GM18499 (cell line): Measurements from ENCODE around the gene MRPL51.
"Not testable (repeated sequence)": the region's sequence is repeated elsewhere in the genome, so short reads cannot be mapped to it uniquely, and the experiment has no call there.

ENCODE experiments used
- ATAC-seq: cut with Tn5 transposase; IDR thresholded peaks from one replicate; pipeline ENCODE4 v1.9.1; 2021; ENCODE audit warnings: moderate number of reproducible peaks; ENCODE audit not compliant: insufficient read depth, unreplicated experiment

Gene MRPL51

DNA sequence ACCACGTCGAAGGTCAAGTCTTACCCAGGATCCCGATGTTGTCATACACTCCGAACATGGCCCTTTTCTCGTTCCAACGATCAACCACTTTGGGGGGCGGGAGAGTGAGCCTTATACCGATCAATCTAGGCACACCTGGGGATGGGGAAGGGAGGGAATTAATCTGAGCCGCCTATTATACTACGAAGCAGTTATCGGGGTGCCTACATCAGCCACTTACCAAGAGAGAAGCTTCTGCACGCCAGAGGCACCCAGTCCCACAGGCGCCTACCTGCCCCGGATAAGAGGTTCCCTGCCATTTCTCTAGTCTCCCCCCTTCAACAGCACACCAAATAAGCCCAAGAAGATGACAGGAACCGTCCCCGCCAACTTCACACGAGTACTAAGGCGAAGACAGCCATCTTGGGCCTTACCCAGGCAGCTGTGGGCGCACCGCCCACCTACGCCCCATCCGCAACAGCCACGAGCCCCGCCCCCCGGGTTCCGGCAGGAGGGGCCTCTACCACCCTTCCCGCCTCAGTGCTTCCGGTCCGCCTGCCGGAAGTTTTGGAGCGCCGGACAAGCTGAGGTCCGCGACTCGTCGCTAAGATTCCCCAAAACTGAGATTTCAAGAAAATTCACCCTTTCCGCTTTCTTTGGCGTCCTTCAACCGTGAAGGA lies at the start of gene MRPL51:
Gene MRPL51, minus strand, starts transcription at position 425 of the 659 bp plus-strand sequence. Its CDS starts 126 bp downstream, at position 299.
- peak; percentile 50 for ATAC-seq

DNA sequence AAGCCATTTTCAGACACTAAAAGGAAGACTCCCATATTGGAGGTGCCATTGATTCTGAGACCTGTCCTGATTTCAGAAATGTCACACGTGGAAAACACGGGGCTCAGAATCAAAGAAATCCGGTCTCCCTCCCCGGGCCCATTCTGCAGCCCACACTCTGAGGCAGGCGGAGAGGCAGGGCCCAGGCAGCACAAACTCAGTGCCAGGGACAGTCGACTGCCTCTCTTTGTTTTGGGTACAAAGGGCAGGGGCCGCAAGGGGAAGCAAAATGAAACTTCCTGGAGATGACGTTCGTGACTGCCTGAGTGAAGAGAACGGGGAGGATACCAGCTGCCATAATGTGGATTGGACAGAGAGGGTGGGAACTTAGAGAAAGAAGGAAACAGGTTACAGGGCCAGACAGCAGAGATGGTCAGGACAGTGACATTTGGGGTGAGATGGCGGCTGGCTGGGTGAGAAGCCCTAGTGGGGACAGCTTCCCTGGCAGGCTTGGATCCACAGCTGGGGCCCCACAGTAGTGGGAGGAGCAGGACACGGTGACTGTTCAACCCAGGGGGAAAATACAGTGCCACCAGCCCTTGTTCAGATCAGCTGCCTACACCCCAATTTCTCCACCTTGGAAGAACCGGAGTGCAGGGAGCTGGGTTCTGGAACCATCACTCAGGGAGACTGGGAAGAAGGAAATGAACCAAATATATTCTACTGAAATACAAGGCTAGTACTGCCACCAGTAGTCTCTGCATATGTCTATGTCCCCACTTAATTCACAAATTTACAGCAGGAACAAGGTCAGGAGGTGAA lies 49.3 kb upstream of the MRPL51 start:
- no peak for ATAC-seq

DNA sequence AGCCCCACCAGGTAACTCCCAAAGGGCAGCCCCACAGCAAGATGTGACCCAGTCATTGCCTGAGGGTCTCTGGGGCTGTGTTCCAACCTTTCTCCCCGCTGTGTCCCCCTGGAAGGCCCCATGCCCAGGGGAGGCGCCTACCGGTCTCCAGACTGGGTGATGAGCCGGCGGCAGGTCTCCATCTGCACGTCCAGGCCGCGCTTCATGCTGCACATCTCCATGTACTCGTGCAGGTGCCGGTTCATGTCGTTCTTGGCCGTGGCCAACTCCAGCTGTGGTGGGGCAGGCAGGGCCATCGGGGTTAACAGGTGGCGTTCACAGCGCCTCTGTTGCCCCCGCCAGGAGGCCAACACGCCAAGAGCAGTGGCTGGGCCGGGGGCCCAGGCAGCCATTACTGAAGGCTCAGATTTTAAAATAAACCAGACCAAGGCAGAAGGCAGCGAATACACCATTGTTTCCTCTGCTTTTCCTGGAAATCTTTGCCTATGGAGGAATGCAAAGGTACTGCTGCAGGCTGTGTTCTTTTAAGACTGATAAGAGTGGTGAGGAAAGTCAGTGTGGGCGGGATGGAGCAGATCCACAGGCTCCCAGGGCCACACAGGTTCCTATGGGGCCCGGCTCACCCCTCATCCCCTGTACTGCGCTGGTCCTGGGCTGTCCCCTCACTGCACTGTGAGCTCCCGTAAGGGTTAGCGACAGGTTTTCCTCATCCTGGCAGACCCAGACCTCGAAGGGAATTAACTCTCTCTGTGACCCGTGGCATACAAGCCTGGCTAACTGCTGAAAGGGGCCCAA lies 48.5 kb upstream of the MRPL51 start:
- no peak for ATAC-seq

DNA sequence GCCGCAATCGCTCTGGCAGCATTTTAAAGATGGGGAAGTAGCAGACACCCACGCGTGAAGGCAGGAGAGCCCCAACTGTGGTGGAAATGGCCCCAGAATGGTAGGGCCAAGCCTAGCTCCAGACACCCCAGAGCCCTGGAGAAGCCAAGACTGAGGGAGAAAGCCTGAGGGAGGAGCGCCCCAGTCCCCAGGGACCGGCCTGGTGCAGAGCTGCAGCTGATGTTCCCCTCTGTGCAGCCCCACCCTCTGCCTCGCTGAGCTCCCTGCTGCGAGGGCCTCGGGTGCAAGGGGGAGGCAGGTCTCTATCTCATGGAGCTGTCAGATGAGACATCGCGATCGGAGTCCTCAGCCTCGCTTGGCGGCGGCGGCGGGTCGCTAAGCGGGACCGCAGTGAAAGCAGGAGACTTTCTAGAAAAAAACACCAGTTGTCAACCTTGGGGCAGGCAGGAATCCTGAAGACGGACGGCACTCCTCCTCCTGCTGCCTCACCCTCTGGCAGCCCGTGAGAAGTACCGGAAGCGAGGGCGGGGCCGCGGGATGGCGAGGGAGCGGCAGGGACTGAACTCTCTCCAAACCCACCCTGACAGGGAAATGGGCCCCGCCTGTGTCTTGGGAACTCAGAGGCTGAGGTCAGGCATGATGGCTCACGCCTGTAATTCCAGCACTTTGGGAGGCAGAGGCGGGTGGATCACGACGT lies 47.3 kb upstream of the MRPL51 start:
- ATAC-seq = no peak

DNA sequence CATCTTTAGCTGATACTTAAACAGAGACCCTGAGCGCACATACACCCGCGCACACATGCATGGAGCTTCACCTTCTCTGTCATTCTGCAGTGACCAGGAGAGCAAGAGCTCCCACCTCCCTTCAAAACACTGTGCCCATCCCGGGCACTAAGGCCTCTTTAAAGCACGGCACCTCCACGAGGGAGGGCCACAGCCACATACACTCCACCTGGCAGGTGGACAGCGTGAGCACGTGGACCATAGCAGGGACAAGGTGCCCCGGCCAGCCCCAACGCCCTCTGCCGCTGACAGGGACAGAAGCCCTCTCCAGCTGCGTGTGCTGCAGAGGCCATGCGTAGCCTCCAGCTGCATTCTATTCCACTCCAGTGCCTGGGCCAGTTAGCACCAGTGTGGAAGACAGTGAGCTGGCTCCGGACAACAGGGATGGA lies 46.7 kb upstream of the MRPL51 start:
- no peak for ATAC-seq

DNA sequence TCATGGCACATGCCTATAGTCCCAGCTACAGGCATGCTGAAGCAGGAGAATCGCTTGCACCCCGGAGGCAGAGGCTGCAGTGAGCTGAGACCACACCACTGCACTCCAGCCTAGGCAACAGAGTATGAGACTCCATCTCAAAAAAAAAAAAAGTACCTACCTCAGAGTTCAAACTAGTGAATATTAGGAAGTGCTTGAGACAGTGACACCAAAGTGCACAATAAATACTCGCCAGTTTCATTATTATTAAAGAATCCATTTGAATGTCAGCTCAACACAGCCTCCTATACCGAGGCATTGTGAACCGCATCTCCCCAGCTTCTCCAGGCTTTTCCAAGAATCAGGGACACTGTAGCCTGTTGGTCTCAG lies 46.2 kb upstream of the MRPL51 start:
- ATAC-seq = no peak

DNA sequence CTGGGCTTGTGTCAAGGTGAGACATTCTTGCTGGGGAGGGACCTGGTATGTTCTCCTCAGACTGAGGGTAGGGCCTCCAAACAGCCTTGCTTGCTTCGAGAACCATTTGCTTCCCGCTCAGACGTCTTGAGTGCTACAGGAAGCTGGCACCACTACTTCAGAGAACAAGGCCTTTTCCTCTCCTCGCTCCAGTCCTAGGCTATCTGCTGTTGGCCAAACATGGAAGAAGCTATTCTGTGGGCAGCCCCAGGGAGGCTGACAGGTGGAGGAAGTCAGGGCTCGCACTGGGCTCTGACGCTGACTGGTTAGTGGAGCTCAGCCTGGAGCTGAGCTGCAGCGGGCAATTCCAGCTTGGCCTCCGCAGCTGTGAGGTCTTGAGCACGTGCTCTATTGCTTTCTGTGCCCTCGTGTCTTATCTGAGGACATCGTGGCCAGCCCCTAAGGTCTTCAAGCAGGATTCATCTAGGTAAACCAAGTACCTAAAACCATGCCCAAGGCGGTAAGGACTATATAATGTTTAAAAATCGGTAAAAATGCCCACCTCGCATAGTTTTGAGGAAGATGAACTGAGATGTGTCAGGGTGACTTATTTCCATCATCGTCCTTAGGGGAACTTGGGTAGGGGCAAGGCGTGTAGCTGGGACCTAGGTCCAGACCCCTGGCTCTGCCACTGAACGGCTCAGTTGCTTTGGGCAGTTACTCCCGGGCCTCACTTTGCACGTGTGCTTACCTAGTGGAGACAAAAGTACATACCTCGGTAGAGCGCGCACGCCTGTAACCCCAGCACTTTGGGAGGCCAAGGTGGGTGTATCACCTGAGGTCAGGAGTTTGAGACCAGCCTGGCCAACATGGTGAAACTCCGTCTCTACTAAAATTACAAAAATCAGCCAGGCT lies 45.6 kb upstream of the MRPL51 start:
- no peak for ATAC-seq

DNA sequence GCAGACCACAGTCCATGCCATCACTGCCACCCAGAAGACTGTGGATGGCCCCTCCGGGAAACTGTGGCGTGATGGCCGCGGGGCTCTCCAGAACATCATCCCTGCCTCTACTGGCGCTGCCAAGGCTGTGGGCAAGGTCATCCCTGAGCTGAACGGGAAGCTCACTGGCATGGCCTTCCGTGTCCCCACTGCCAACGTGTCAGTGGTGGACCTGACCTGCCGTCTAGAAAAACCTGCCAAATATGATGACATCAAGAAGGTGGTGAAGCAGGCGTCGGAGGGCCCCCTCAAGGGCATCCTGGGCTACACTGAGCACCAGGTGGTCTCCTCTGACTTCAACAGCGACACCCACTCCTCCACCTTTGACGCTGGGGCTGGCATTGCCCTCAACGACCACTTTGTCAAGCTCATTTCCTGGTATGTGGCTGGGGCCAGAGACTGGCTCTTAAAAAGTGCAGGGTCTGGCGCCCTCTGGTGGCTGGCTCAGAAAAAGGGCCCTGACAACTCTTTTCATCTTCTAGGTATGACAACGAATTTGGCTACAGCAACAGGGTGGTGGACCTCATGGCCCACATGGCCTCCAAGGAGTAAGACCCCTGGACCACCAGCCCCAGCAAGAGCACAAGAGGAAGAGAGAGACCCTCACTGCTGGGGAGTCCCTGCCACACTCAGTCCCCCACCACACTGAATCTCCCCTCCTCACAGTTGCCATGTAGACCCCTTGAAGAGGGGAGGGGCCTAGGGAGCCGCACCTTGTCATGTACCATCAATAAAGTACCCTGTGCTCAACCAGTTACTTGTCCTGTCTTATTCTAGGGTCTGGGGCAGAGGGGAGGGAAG lies 44.7 kb upstream of the MRPL51 start:
- ATAC-seq = not testable (repeated sequence)

DNA sequence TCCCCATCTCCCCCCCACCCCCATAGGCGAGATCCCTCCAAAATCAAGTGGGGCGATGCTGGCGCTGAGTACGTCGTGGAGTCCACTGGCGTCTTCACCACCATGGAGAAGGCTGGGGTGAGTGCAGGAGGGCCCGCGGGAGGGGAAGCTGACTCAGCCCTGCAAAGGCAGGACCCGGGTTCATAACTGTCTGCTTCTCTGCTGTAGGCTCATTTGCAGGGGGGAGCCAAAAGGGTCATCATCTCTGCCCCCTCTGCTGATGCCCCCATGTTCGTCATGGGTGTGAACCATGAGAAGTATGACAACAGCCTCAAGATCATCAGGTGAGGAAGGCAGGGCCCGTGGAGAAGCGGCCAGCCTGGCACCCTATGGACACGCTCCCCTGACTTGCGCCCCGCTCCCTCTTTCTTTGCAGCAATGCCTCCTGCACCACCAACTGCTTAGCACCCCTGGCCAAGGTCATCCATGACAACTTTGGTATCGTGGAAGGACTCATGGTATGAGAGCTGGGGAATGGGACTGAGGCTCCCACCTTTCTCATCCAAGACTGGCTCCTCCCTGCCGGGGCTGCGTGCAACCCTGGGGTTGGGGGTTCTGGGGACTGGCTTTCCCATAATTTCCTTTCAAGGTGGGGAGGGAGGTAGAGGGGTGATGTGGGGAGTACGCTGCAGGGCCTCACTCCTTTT lies 44.0 kb upstream of the MRPL51 start:
- ATAC-seq = no peak

DNA sequence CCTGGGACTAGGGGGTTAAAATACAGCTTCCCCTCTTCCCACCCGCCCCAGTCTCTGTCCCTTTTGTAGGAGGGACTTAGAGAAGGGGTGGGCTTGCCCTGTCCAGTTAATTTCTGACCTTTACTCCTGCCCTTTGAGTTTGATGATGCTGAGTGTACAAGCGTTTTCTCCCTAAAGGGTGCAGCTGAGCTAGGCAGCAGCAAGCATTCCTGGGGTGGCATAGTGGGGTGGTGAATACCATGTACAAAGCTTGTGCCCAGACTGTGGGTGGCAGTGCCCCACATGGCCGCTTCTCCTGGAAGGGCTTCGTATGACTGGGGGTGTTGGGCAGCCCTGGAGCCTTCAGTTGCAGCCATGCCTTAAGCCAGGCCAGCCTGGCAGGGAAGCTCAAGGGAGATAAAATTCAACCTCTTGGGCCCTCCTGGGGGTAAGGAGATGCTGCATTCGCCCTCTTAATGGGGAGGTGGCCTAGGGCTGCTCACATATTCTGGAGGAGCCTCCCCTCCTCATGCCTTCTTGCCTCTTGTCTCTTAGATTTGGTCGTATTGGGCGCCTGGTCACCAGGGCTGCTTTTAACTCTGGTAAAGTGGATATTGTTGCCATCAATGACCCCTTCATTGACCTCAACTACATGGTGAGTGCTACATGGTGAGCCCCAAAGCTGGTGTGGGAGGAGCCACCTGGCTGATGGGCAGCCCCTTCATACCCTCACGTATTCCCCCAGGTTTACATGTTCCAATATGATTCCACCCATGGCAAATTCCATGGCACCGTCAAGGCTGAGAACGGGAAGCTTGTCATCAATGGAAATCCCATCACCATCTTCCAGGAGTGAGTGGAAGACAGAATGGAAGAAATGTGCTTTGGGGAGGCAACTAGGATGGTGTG lies 43.1 kb upstream of the MRPL51 start:
- ATAC-seq = no peak

DNA sequence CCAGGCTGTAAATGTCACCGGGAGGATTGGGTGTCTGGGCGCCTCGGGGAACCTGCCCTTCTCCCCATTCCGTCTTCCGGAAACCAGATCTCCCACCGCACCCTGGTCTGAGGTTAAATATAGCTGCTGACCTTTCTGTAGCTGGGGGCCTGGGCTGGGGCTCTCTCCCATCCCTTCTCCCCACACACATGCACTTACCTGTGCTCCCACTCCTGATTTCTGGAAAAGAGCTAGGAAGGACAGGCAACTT lies 42.6 kb upstream of the MRPL51 start:
- ATAC-seq = no peak

DNA sequence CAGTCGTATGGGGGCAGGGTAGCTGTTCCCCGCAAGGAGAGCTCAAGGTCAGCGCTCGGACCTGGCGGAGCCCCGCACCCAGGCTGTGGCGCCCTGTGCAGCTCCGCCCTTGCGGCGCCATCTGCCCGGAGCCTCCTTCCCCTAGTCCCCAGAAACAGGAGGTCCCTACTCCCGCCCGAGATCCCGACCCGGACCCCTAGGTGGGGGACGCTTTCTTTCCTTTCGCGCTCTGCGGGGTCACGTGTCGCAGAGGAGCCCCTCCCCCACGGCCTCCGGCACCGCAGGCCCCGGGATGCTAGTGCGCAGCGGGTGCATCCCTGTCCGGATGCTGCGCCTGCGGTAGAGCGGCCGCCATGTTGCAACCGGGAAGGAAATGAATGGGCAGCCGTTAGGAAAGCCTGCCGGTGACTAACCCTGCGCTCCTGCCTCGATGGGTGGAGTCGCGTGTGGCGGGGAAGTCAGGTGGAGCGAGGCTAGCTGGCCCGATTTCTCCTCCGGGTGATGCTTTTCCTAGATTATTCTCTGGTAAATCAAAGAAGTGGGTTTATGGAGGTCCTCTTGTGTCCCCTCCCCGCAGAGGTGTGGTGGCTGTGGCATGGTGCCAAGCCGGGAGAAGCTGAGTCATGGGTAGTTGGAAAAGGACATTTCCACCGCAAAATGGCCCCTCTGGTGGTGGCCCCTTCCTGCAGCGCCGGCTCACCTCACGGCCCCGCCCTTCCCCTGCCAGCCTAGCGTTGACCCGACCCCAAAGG lies 42.1 kb upstream of the MRPL51 start:
- ATAC-seq = no peak

DNA sequence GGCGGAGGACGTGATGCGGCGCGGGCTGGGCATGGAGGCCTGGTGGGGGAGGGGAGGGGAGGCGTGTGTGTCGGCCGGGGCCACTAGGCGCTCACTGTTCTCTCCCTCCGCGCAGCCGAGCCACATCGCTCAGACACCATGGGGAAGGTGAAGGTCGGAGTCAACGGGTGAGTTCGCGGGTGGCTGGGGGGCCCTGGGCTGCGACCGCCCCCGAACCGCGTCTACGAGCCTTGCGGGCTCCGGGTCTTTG lies 41.6 kb upstream of the MRPL51 start:
- ATAC-seq = no peak

DNA sequence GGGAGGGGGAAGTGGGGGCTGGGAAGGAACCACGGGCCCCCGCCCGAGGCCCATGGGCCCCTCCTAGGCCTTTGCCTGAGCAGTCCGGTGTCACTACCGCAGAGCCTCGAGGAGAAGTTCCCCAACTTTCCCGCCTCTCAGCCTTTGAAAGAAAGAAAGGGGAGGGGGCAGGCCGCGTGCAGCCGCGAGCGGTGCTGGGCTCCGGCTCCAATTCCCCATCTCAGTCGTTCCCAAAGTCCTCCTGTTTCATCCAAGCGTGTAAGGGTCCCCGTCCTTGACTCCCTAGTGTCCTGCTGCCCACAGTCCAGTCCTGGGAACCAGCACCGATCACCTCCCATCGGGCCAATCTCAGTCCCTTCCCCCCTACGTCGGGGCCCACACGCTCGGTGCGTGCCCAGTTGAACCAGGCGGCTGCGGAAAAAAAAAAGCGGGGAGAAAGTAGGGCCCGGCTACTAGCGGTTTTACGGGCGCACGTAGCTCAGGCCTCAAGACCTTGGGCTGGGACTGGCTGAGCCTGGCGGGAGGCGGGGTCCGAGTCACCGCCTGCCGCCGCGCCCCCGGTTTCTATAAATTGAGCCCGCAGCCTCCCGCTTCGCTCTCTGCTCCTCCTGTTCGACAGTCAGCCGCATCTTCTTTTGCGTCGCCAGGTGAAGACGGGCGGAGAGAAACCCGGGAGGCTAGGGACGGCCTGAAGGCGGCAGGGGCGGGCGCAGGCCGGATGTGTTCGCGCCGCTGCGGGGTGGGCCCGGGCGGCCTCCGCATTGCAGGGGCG lies 41.0 kb upstream of the MRPL51 start, which contains the start of gene GAPDH:
Gene GAPDH, plus strand, starts transcription at position 595 of the 772 bp plus-strand sequence. CDS start 316 bp downstream, outside the sequence.
- ATAC-seq = peak; percentile 38

DNA sequence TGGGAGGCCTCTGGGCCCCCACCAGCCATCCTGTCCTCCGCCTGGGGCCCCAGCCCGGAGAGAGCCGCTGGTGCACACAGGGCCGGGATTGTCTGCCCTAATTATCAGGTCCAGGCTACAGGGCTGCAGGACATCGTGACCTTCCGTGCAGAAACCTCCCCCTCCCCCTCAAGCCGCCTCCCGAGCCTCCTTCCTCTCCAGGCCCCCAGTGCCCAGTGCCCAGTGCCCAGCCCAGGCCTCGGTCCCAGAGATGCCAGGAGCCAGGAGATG lies 40.5 kb upstream of the MRPL51 start:
- ATAC-seq = no peak

DNA sequence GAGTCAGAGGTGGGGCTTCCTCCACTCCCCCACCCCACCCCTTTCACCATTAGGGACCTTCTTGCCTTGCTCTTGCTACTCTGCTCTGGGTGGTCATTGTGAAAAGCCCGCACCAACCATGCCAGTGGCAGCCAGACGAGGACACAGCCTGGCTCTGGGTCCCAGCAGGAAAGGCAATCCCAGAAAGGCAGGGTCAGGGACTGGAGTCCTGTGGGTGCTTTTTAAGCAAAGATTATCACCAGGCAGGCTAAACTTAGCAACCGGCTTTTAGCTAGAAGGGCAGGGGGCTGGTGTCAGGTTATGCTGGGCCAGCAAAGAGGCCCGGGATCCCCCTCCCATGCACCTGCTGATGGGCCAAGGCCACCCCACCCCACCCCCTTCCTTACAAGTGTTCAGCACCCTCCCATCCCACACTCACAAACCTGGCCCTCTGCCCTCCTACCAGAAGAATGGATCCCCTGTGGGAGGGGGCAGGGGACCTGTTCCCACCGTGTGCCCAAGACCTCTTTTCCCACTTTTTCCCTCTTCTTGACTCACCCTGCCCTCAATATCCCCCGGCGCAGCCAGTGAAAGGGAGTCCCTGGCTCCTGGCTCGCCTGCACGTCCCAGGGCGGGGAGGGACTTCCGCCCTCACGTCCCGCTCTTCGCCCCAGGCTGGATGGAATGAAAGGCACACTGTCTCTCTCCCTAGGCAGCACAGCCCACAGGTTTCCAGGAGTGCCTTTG lies 40.0 kb upstream of the MRPL51 start:
- ATAC-seq = no peak
